ENCODE measurements around the gene PAX7.

- no peak for TF ChIP-seq EZH2 (IDR thresholded peaks at IDR 0.05; ENCODE audit: borderline replicate concordance, insufficient read depth, low read depth, low read length, poor library complexity, severe bottlenecking)
- no peak for TF ChIP-seq CTCF (IDR thresholded peaks at IDR 0.05)
These were observed 158.6 kb downstream of the PAX7 start for GRCh38 chr1:18789246-18789645.

Data from B cell (primary cell).